SK-N-MC (cell line): Measurements from ENCODE around the gene SLC2A6.

Experiments used
- DNase-seq: peaks from one replicate; pipeline ENCODE4 v3.0.0-alpha.2; 2011; ENCODE audit warnings: low read depth, low spot score
- H3K27ac ChIP-seq: fragments of 200-600 bp; sonication (generic); 2 replicates; pipeline ENCODE4 v1.5.1; 2016; ENCODE audit warnings: mixed run types
- H3K36me3 ChIP-seq: fragments of 200-600 bp; sonication (generic); 2 replicates; pipeline ENCODE4 v1.6.1; 2017; ENCODE audit warnings: antibody characterized with exemption, low read length, mixed read lengths; ENCODE audit not compliant: insufficient read depth
- H3K4me3 ChIP-seq: fragments of 200-600 bp; sonication (generic); 2 replicates; pipeline ENCODE4 v1.5.1; 2016
- H3K9ac ChIP-seq: fragments of 200-600 bp; sonication (generic); 2 replicates; pipeline ENCODE4 v1.8.0; 2017; ENCODE audit warnings: mixed run types, mixed read lengths; ENCODE audit not compliant: insufficient read length
- H3K9me3 ChIP-seq: fragments of 200-600 bp; sonication (generic); 2 replicates; pipeline ENCODE4 v1.6.1; 2017; ENCODE audit warnings: low read depth, mild to moderate bottlenecking, antibody characterized with exemption, low read length, moderate library complexity, mixed read lengths
- EZH2 ChIP-seq: fragments of 200-600 bp; sonication (generic); IDR thresholded peaks from one replicate; pipeline ENCODE4 v1.6.1; 2017; ENCODE audit warnings: antibody characterized with exemption
- FOXP2 ChIP-seq: optimal IDR thresholded peaks from 2 replicates; pipeline ENCODE3; 2011; ENCODE audit warnings: mild to moderate bottlenecking, moderate library complexity; ENCODE audit not compliant: insufficient read depth; ENCODE audit errors: extremely low read length, control extremely low read depth
- POLR2AphosphoS5 ChIP-seq: IDR thresholded peaks from 2 replicates; pipeline ENCODE4 v1.6.1; 2012; ENCODE audit warnings: mild to moderate bottlenecking, low read depth, low read length, borderline replicate concordance

Gene SLC2A6

GRCh38 chr9:133423216-133423615, 55.7 kb downstream of the SLC2A6 start:
- H3K9ac ChIP-seq, result no peak overlapping the region
- TF ChIP-seq POLR2AphosphoS5 (no peak), FOXP2 (no peak), EZH2 (no peak)
- no peak overlapping the region for H3K27ac ChIP-seq
- H3K4me3 ChIP-seq, result no peak overlapping the region
- no peaks in the 10 kb centered on the region for H3K9me3 ChIP-seq
- no peak for DNase-seq
- H3K36me3 ChIP-seq, result no peaks in the 10 kb centered on the region

GRCh38 chr9:133421615-133422542, 57.0 kb downstream of the SLC2A6 start, which contains the start of gene ADAMTS13:
ADAMTS13 (plus strand) TSS chr9:133422367; CDS start chr9:133422444, 77 bp downstream.
- H3K36me3 ChIP-seq, result no peaks in the 10 kb centered on the region
- no peaks in the 10 kb centered on the region for H3K9me3 ChIP-seq
- H3K4me3 ChIP-seq, result no peak within 1 kb of the TSS
- H3K27ac ChIP-seq, result no peak within 1 kb of the TSS
- no peak for DNase-seq
- no peak for TF ChIP-seq FOXP2
- no peak for TF ChIP-seq POLR2AphosphoS5
- TF ChIP-seq EZH2, result no peak
- H3K9ac ChIP-seq, result no peak within 1 kb of the TSS
